K562 (cell line): ENCODE measurements around the gene CYRIA. TPM values are rescaled to one million over a fixed set of nuclear protein-coding genes. Genes with fewer than 3 reads are reported as not detected.

Source experiments
- ATAC-seq: fragments of 200-7000 bp; cut with Tn5 transposase; 3 replicates; pipeline ENCODE4 v1.9.1; 2020; ENCODE audit warnings: moderate library complexity
- BruUV-seq: library from RNA; stranded (reverse); fragments of 400-500 nt; replicated peaks from 2 replicates; lab custom pipeline; 2021; lab: Mats Ljungman, UMichigan
- CTCF ChIA-PET: fragments of 300-600 bp; formaldehyde crosslinking; extraction: SDS; loops from one replicate; lab custom pipeline; 2021; ENCODE audit warnings: low intra/inter-chr PET ratio; lab: Yijun Ruan, JAX
- POLR2A ChIA-PET: fragments of 300-600, 350-650 bp; sonication (Branson Sonifier 250); formaldehyde crosslinking; extraction: SDS; loops from one replicate; lab custom pipeline; 2021; ENCODE audit warnings: antibody characterized with exemption, inconsistent platforms; lab: Yijun Ruan, JAX
- DNase-seq, 4 experiments: peaks; one replicate each; pipeline versions ENCODE4 v3.0.0 to v3.0.0-alpha.2; 2011 to 2018; ENCODE audit warnings: low spot score in 3 of 4, mixed read lengths in 3 of 4; ENCODE audit errors: extremely low read depth in 1 of 4
- FAIRE-seq: peaks from 2 replicates; lab custom pipeline; 2011; peaks lifted over from hg19 to GRCh38; lab: Jason Lieb, UNC
- H2AFZ ChIP-seq: 2 replicates; pipeline ENCODE4 v1.6.0; 2011; ENCODE audit warnings: low read depth, low read length, control low read depth, inconsistent platforms
- H3K27ac ChIP-seq: fragments of 200-600 bp; 3 replicates; pipeline ENCODE4 v1.8.0; 2011; ENCODE audit warnings: low read depth, mild to moderate bottlenecking, control low read depth, inconsistent platforms, low read length, moderate library complexity, mixed read lengths; ENCODE audit errors: extremely low read depth
- H3K27me3 ChIP-seq, 2 experiments: fragments of 300-600 bp in 1 of 2; 2 replicates in 1 of 2; 3 replicates in 1 of 2; pipeline versions ENCODE4 v1.6.0 to v1.8.0; 2011; ENCODE audit warnings: inconsistent platforms in 2 of 2, low read length in 2 of 2, mild to moderate bottlenecking in 1 of 2, mixed read lengths in 1 of 2, moderate library complexity in 1 of 2; ENCODE audit not compliant: control insufficient read depth in 2 of 2, insufficient read depth in 2 of 2
- H3K36me3 ChIP-seq: fragments of 300-600 bp; 3 replicates; pipeline ENCODE4 v1.8.0; 2011; ENCODE audit warnings: mild to moderate bottlenecking, low read length, inconsistent platforms; ENCODE audit not compliant: control insufficient read depth, insufficient read depth
- H3K4me1 ChIP-seq, 2 experiments: fragments of 200-600 bp in 1 of 2; replicated peaks in 1 of 2; 2 replicates in 1 of 2; 3 replicates in 1 of 2; pipeline versions ENCODE4 v1.5.1 to v1.8.0; 2011; ENCODE audit warnings: inconsistent platforms in 2 of 2, low read length in 2 of 2, mild to moderate bottlenecking in 1 of 2, mixed read lengths in 1 of 2, moderate library complexity in 1 of 2; ENCODE audit not compliant: control insufficient read depth in 2 of 2, insufficient read depth in 2 of 2
- H3K4me2 ChIP-seq: 2 replicates; pipeline ENCODE4 v1.6.1; 2011; ENCODE audit warnings: low read length, control low read depth, inconsistent platforms, mixed read lengths; ENCODE audit not compliant: insufficient read depth
- H3K4me3 ChIP-seq: fragments of 200-600 bp; sonication (generic), shearing (Covaris generic); 2 replicates; pipeline ENCODE4 v1.5.1; 2016; ENCODE audit warnings: control low read depth, inconsistent platforms
- H3K79me2 ChIP-seq: fragments of 200-600 bp; 3 replicates; pipeline ENCODE4 v1.8.0; 2011; ENCODE audit warnings: low read length, inconsistent platforms; ENCODE audit not compliant: control insufficient read depth, insufficient read depth
- H3K9ac ChIP-seq, 2 experiments: 2 replicates each; pipeline versions ENCODE4 v1.6.0 to v1.6.1; 2011; ENCODE audit warnings: low read depth in 2 of 2, low read length in 2 of 2, control low read depth in 1 of 2, inconsistent platforms in 1 of 2, mild to moderate bottlenecking in 1 of 2, mixed read lengths in 1 of 2; ENCODE audit not compliant: insufficient read depth in 1 of 2
- H3K9me1 ChIP-seq: one replicate; pipeline ENCODE4 v1.6.0; 2011; ENCODE audit warnings: inconsistent platforms, mild to moderate bottlenecking, low read length, moderate library complexity; ENCODE audit not compliant: control insufficient read depth, insufficient read depth
- H3K9me3 ChIP-seq: replicated peaks from 2 replicates; pipeline ENCODE4 v1.5.1; 2011; ENCODE audit warnings: low read depth, low read length, inconsistent platforms; ENCODE audit not compliant: control insufficient read depth, insufficient read depth
- H4K20me1 ChIP-seq: replicated peaks from 2 replicates; pipeline ENCODE4 v1.6.1; 2011; ENCODE audit warnings: low read length, inconsistent platforms, mixed read lengths; ENCODE audit not compliant: control insufficient read depth, insufficient read depth
- CEBPZ ChIP-seq: fragments of 150-350 bp; IDR thresholded peaks from 2 replicates; pipeline ENCODE4 v1.6.1; 2014; ENCODE audit warnings: low read depth, mild to moderate bottlenecking, low read length, borderline replicate concordance
- CXXC5 ChIP-seq: fragments of 250-450 bp; sonication (Bioruptor Pico); IDR thresholded peaks from 2 replicates; pipeline ENCODE4 v1.8.0; 2022; ENCODE audit warnings: inconsistent platforms, mild to moderate bottlenecking, moderate library complexity
- HNRNPK ChIP-seq: fragments of 200-400 bp; formaldehyde crosslinking; IDR thresholded peaks from one replicate; pipeline ENCODE4 v1.6.1; 2018; ENCODE audit warnings: mild to moderate bottlenecking, low read depth, low read length; ENCODE audit not compliant: poor library complexity, severe bottlenecking
- L3MBTL2 ChIP-seq: fragments of 450-650 bp; IDR thresholded peaks from 2 replicates; pipeline ENCODE4 v1.6.1; 2016; ENCODE audit warnings: mild to moderate bottlenecking, moderate library complexity
- NELFE ChIP-seq: IDR thresholded peaks from 2 replicates; pipeline ENCODE4 v1.6.1; 2011; ENCODE audit warnings: mild to moderate bottlenecking; ENCODE audit not compliant: insufficient read depth, insufficient read length
- NR2C2 ChIP-seq, 2 experiments: fragments of 200-800 bp in 1 of 2; sonication (Bioruptor generic) in 1 of 2; sonication (generic) in 1 of 2; formaldehyde crosslinking in 1 of 2; IDR thresholded peaks; 2 replicates each; pipeline versions ENCODE4 v1.6.1 to v1.8.0; 2016 to 2022; ENCODE audit warnings: mild to moderate bottlenecking in 1 of 2, missing compliant biosample characterization in 1 of 2, missing genetic modification characterization in 1 of 2, missing genetic modification reagents in 1 of 2
- POLR2A ChIP-seq: fragments of 450-650 bp; conservative IDR thresholded peaks from 2 replicates; pipeline ENCODE4 v1.6.1; 2016
- POLR3G ChIP-seq: IDR thresholded peaks from 2 replicates; pipeline ENCODE4 v1.6.1; 2011; ENCODE audit not compliant: insufficient read length, insufficient replicate concordance; ENCODE audit errors: extremely low read depth
- SREBF2 ChIP-seq: sonication (generic); formaldehyde crosslinking; IDR thresholded peaks from 2 replicates; pipeline ENCODE4 v1.4.0; 2020; ENCODE audit warnings: mild to moderate bottlenecking, missing genetic modification reagents
- ZNF41 ChIP-seq: fragments of 250-450 bp; sonication (Bioruptor Pico); conservative IDR thresholded peaks from 2 replicates; pipeline ENCODE4 v1.4.0; 2020; ENCODE audit warnings: mild to moderate bottlenecking
- ZNF696 ChIP-seq: fragments of 250-450 bp; sonication (Bioruptor Pico); conservative IDR thresholded peaks from 2 replicates; pipeline ENCODE4 v1.4.0; 2020; ENCODE audit warnings: mild to moderate bottlenecking, moderate library complexity
- WGBS: fragments of 100-300 bp; shearing (Covaris generic); methylation state at CpG from one replicate; pipeline ENCODE4 v1.1.6; 2016; ENCODE audit warnings: low coverage, mixed read lengths; ENCODE audit not compliant: insufficient coverage; ENCODE audit errors: missing lambda C conversion rate; 5-methylcytosine and 5-hydroxymethylcytosine counted together
- in situ Hi-C: fragments of 300-500 bp; cut with MboI; formaldehyde crosslinking; loops from 4 replicates; pipeline ENCODE4 v1.15.0; 2018; ENCODE audit warnings: inconsistent platforms, mixed read lengths
- intact Hi-C: fragments of 100-400 bp; cut with micrococcal nuclease; formaldehyde crosslinking; loops from 2 replicates; pipeline ENCODE4 v1.14.2; 2022
- polyA plus RNA-seq, 8 experiments: library from polyadenylated mRNA; depleted of rRNA in 4 of 8; stranded (reverse) in 5 of 8; unstranded in 3 of 8; fragments of >200 nt; fragmentation: Nextera tagmentation in 2 of 8; fragmentation: Illumina TruSeq in 1 of 8; extraction: Ambion mirVana in 2 of 8; extraction: Trizol in 1 of 8; gene quantifications; 2 replicates each; pipeline versions ENCODE4 v1.2.1 to v1.2.3, GENCODE V29; 2011 to 2014; ENCODE audit warnings: inconsistent platforms in 1 of 8, missing spikeins in 1 of 8
- total RNA-seq, 7 experiments: library from RNA; depleted of rRNA in 6 of 7; stranded (reverse); fragments of >200 nt in 6 of 7; fragmentation: Illumina TruSeq in 2 of 7; extraction: Trizol in 2 of 7; gene quantifications; 2 replicates each; pipeline versions ENCODE4 v1.2.1 to v1.2.3, GENCODE V29; 2011 to 2021; ENCODE audit warnings: low replicate concordance in 1 of 7

CYRIA gene
- total and polyA plus RNA-seq, 9 of the 15 experiments (the other 6 are each of a cell fraction or from before 2014, with no cell fraction given) = 0.84 to 5.6 (median 3.0) TPM

DNA sequence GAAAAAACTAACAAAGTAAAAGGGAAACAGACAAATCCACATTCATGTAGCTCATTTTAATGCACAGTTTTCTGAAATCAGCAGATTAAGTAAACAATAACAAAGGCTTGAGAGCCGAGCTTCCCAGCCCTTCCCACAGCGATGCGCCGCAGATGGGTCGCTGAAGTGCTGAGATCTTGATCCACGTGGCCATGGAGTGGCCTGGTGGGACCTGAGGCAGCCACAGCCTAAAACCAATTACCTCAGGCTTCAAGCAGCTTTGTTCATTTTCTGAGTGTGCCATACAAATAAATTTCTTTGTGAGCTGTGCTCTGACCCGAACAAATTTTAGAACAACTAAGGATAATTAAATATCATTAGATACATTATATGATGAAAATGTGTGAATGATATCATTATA lies 25.6 kb upstream of the CYRIA start:
- no peaks in the 10 kb centered on the region for H3K4me1 ChIP-seq
- ChIA-PET CTCF (no interaction called here), POLR2A (no interaction called here)
- WGBS = 8% methylated on average over 7 of the region's 7 CpGs
- no peaks in the 10 kb centered on the region for H4K20me1 ChIP-seq
- FAIRE-seq = no peak
- no peak overlapping the region for H3K4me3 ChIP-seq
- H3K9ac ChIP-seq = peak overlapping the region in 1 of 2 experiments; percentile 15; a peak in 1 of 4 replicates
- H3K9me1 ChIP-seq = no peaks in the 10 kb centered on the region
- TF ChIP-seq ZNF41 (no peak), L3MBTL2 (0 out of 2 replicates have a peak, but pooled peaks have one; percentile 13)
- TF ChIP-seq, all 486 proteins: peak for 1
- no peak overlapping the region for H2AFZ ChIP-seq
- no peak overlapping the region for H3K4me2 ChIP-seq
- H3K79me2 ChIP-seq = no peaks in the 10 kb centered on the region
- H3K9me3 ChIP-seq = no peaks in the 10 kb centered on the region
- no peak for ATAC-seq
- intact Hi-C loops = no loop called here
- H3K27ac ChIP-seq = no peak overlapping the region
- peaks cover 6 to 18% of the 10 kb centered on the region in 2 experiments; a peak in 3 of 5 replicates for H3K27me3 ChIP-seq
- DNase-seq = no peak
- in situ Hi-C loops = no loop called here
- BruUV-seq = no TSS peak
- H3K36me3 ChIP-seq = no peaks in the 10 kb centered on the region

GRCh38 chr2:16687955-16688354 lies 22.3 kb upstream of the CYRIA start:
- H2AFZ ChIP-seq = no peak overlapping the region
- no peak for TF ChIP-seq NR2C2 (CRISPR knock-in tag; IDR thresholded peaks at IDR 0.05)
- TF ChIP-seq NR2C2 (tag; IDR thresholded peaks at IDR 0.05) = no peak
- no peak for TF ChIP-seq CEBPZ
- no peak for TF ChIP-seq CXXC5 (CRISPR knock-in tag)
- TF ChIP-seq SREBF2 (CRISPR knock-in tag) = no peak
- TF ChIP-seq POLR3G = no peak
- TF ChIP-seq HNRNPK = no peak
- no peak for TF ChIP-seq ZNF696 (CRISPR knock-in tag)
- no peak for TF ChIP-seq POLR2A
- no peak for TF ChIP-seq NELFE
- H3K9me3 ChIP-seq = no peaks in the 10 kb centered on the region
- no peaks in the 10 kb centered on the region for H4K20me1 ChIP-seq
- H3K4me2 ChIP-seq = no peak overlapping the region
- DNase-seq = no peak
- FAIRE-seq = no peak
- BruUV-seq = no TSS peak
- ChIA-PET POLR2A (interaction anchor here (1.3 kb wide), 1 partner anchor 14 kb away, joined by 3 read pairs; no protein-coding TSS in a partner anchor), CTCF (no interaction called here)
- peaks cover 6 to 30% of the 10 kb centered on the region in 2 experiments; a peak in 3 of 5 replicates for H3K27me3 ChIP-seq
- ATAC-seq = no peak
- H3K9ac ChIP-seq = no peak overlapping the region
- H3K4me3 ChIP-seq = no peak overlapping the region
- no peak overlapping the region for H3K27ac ChIP-seq
- 15% methylated on average over 4 of the region's 4 CpGs for WGBS
- intact Hi-C loops = no loop called here
- no peaks in the 10 kb centered on the region for H3K4me1 ChIP-seq
- H3K9me1 ChIP-seq = no peaks in the 10 kb centered on the region
- no peaks in the 10 kb centered on the region for H3K79me2 ChIP-seq
- in situ Hi-C loops = no loop called here
- H3K36me3 ChIP-seq = no peaks in the 10 kb centered on the region
